ENCODE measurements around the gene TBC1D14.

The TBC1D14 gene

GRCh38 chr4:6873291-6873690 is 36.3 kb upstream of the TBC1D14 start:
- no peaks in the 10 kb centered on the region for H3F3A ChIP-seq (ENCODE audit: low read depth)
- H3K36me3 ChIP-seq (ENCODE audit: insufficient read depth, low read length), result peaks cover 54% of the 10 kb centered on the region; the same call in 1 of the 2 replicates
- no peaks in the 10 kb centered on the region for H3K27me3 ChIP-seq (ENCODE audit: insufficient read depth, low read length, poor library complexity, severe bottlenecking)
- no peaks in the 10 kb centered on the region for H3K9me2 ChIP-seq (replicated peaks; ENCODE audit: low read depth, low read length)
- no peaks in the 10 kb centered on the region for H3K9me3 ChIP-seq (ENCODE audit: insufficient read depth, low read depth, low read length)
- H3K79me2 ChIP-seq (ENCODE audit: insufficient read depth, low read length), result no peaks in the 10 kb centered on the region
- no peak overlapping the region for H2AFZ ChIP-seq (ENCODE audit: low read length)
- no peaks in the 10 kb centered on the region for H3K4me1 ChIP-seq (ENCODE audit: insufficient read depth, low read length, poor library complexity, severe bottlenecking)
- TF ChIP-seq, protein P1, sequence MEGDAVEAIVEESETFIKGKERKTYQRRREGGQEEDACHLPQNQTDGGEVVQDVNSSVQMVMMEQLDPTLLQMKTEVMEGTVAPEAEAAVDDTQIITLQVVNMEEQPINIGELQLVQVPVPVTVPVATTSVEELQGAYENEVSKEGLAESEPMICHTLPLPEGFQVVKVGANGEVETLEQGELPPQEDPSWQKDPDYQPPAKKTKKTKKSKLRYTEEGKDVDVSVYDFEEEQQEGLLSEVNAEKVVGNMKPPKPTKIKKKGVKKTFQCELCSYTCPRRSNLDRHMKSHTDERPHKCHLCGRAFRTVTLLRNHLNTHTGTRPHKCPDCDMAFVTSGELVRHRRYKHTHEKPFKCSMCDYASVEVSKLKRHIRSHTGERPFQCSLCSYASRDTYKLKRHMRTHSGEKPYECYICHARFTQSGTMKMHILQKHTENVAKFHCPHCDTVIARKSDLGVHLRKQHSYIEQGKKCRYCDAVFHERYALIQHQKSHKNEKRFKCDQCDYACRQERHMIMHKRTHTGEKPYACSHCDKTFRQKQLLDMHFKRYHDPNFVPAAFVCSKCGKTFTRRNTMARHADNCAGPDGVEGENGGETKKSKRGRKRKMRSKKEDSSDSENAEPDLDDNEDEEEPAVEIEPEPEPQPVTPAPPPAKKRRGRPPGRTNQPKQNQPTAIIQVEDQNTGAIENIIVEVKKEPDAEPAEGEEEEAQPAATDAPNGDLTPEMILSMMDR (conservative IDR thresholded peaks at IDR 0.05; ENCODE audit: low read length), result no peak; the same call in 1 of the 2 replicates
- no peak for TF ChIP-seq EZH2phosphoT487 (IDR thresholded peaks at IDR 0.05; ENCODE audit: borderline replicate concordance)
- H3K4me3 ChIP-seq (ENCODE audit: low read length, poor library complexity, severe bottlenecking), result no peak overlapping the region
- no peak overlapping the region for H3K9ac ChIP-seq (ENCODE audit: low read depth, low read length, poor library complexity, severe bottlenecking)
- H3K4me2 ChIP-seq (ENCODE audit: low read depth, low read length, poor library complexity, severe bottlenecking), result no peak overlapping the region
- H4K20me1 ChIP-seq (ENCODE audit: insufficient read depth, low read length, poor library complexity, severe bottlenecking), result no peaks in the 10 kb centered on the region

DNA sequence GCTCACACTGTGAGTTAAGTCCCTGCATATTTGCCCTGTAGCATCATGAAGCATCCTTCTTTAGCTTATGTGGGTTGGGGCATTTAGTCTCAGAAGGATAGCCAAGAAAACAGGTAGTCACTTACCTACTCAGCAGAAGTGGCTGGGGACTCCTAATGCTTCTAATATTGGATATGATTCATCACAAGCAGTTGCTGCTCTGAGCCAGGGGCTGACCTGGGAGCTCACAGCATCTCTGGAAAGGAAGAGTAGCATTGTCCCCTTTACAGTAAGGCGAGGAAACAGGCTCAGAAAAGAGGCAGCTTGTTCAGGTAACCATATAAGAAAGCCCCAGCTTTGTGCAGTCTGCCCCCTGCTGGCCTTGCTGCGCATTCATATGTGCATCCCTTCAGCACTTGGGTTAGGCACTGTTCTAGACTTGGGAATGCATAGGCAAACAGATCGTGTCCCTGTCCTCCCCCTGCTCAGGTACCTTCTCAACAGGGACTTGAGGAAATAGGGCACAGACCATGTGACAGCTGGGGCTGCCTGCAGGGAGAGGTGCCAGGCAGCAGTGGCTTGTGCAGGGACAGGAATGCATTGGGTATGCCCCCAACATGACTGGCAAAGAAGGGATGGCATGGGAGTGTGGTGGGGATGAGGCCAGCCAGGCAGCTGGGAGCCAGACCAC is 35.7 kb upstream of the TBC1D14 start:
- H3K9me3 ChIP-seq (ENCODE audit: insufficient read depth, low read depth, low read length), result no peaks in the 10 kb centered on the region
- H3K4me2 ChIP-seq (ENCODE audit: low read depth, low read length, poor library complexity, severe bottlenecking), result no peak overlapping the region
- H3K9me2 ChIP-seq (replicated peaks; ENCODE audit: low read depth, low read length), result no peaks in the 10 kb centered on the region
- H3K27me3 ChIP-seq (ENCODE audit: insufficient read depth, low read length, poor library complexity, severe bottlenecking), result no peaks in the 10 kb centered on the region
- H3K36me3 ChIP-seq (ENCODE audit: insufficient read depth, low read length), result peaks cover 60% of the 10 kb centered on the region; the same call in 1 of the 2 replicates
- TF ChIP-seq, protein P1 (conservative IDR thresholded peaks at IDR 0.05; ENCODE audit: low read length), result peak; percentile 90
- TF ChIP-seq EZH2phosphoT487 (IDR thresholded peaks at IDR 0.05; ENCODE audit: borderline replicate concordance), result no peak
- H3F3A ChIP-seq (ENCODE audit: low read depth), result no peaks in the 10 kb centered on the region
- H4K20me1 ChIP-seq (ENCODE audit: insufficient read depth, low read length, poor library complexity, severe bottlenecking), result no peaks in the 10 kb centered on the region
- no peak overlapping the region for H3K9ac ChIP-seq (ENCODE audit: low read depth, low read length, poor library complexity, severe bottlenecking)
- H3K79me2 ChIP-seq (ENCODE audit: insufficient read depth, low read length), result no peaks in the 10 kb centered on the region
- H2AFZ ChIP-seq (ENCODE audit: low read length), result no peak overlapping the region
- H3K4me1 ChIP-seq (ENCODE audit: insufficient read depth, low read length, poor library complexity, severe bottlenecking), result no peaks in the 10 kb centered on the region
- H3K4me3 ChIP-seq (ENCODE audit: low read length, poor library complexity, severe bottlenecking), result no peak overlapping the region

GRCh38 chr4:6874981-6875380 is 34.6 kb upstream of the TBC1D14 start:
- no peak overlapping the region for H3K4me2 ChIP-seq (ENCODE audit: low read depth, low read length, poor library complexity, severe bottlenecking)
- no peak overlapping the region for H3K9ac ChIP-seq (ENCODE audit: low read depth, low read length, poor library complexity, severe bottlenecking)
- no peak overlapping the region for H3K4me3 ChIP-seq (ENCODE audit: low read length, poor library complexity, severe bottlenecking)
- no peak overlapping the region for H2AFZ ChIP-seq (ENCODE audit: low read length)
- no peaks in the 10 kb centered on the region for H3F3A ChIP-seq (ENCODE audit: low read depth)
- peaks cover 66% of the 10 kb centered on the region; the same call in 1 of the 2 replicates for H3K36me3 ChIP-seq (ENCODE audit: insufficient read depth, low read length)
- no peaks in the 10 kb centered on the region for H3K9me2 ChIP-seq (replicated peaks; ENCODE audit: low read depth, low read length)
- H3K27me3 ChIP-seq (ENCODE audit: insufficient read depth, low read length, poor library complexity, severe bottlenecking), result no peaks in the 10 kb centered on the region
- H4K20me1 ChIP-seq (ENCODE audit: insufficient read depth, low read length, poor library complexity, severe bottlenecking), result no peaks in the 10 kb centered on the region
- H3K4me1 ChIP-seq (ENCODE audit: insufficient read depth, low read length, poor library complexity, severe bottlenecking), result no peaks in the 10 kb centered on the region
- H3K79me2 ChIP-seq (ENCODE audit: insufficient read depth, low read length), result no peaks in the 10 kb centered on the region
- H3K9me3 ChIP-seq (ENCODE audit: insufficient read depth, low read depth, low read length), result no peaks in the 10 kb centered on the region
- TF ChIP-seq, protein P1 (conservative IDR thresholded peaks at IDR 0.05; ENCODE audit: low read length), result no peak
- TF ChIP-seq EZH2phosphoT487 (IDR thresholded peaks at IDR 0.05; ENCODE audit: borderline replicate concordance), result no peak

Data from Loucy (cell line).